OCI-LY7 (cell line): ENCODE data around the gene RSPH9. TPM values are rescaled to one million over a fixed set of nuclear protein-coding genes. Genes with fewer than 3 reads are reported as not detected.

ENCODE experiments used
- BruUV-seq: library from RNA; stranded (reverse); fragments of 400-500 nt; replicated peaks from 2 replicates; lab custom pipeline; 2021; lab: Mats Ljungman, UMichigan
- CTCF ChIA-PET: fragments of 300-600 bp; sonication (Branson Sonifier 250); formaldehyde crosslinking; loops from one replicate; lab custom pipeline; 2022; ENCODE audit warnings: antibody characterized with exemption; ENCODE audit not compliant: unreplicated experiment; lab: Charles Lee
- POLR2A ChIA-PET: fragments of 300-600 bp; sonication (Branson Sonifier 250); formaldehyde crosslinking; loops from one replicate; lab custom pipeline; 2022; ENCODE audit warnings: antibody characterized with exemption; lab: Charles Lee
- DNase-seq: peaks from one replicate; pipeline ENCODE4 v3.0.0-alpha.2; 2015; ENCODE audit warnings: low spot score
- H2AFZ ChIP-seq: fragments of 200-600 bp; sonication (generic), shearing (Covaris generic); 2 replicates; pipeline ENCODE4 v1.6.1; 2014; ENCODE audit warnings: mild to moderate bottlenecking, antibody characterized with exemption, low read length, moderate library complexity
- H3K27ac ChIP-seq: fragments of 200-600 bp; sonication (generic); 2 replicates; pipeline ENCODE4 v1.5.1; 2014; ENCODE audit warnings: mixed run types, low read depth, mild to moderate bottlenecking, moderate library complexity, low read length, inconsistent platforms; ENCODE audit not compliant: poor library complexity, severe bottlenecking
- H3K36me3 ChIP-seq: fragments of 200-600 bp; sonication (generic); 2 replicates; pipeline ENCODE4 v1.6.1; 2014; ENCODE audit warnings: mild to moderate bottlenecking, antibody characterized with exemption, low read length, moderate library complexity, mixed read lengths; ENCODE audit not compliant: insufficient read depth
- H3K4me1 ChIP-seq: fragments of 200-600 bp; sonication (generic); 2 replicates; pipeline ENCODE4 v1.5.1; 2014; ENCODE audit warnings: mild to moderate bottlenecking, low read length; ENCODE audit not compliant: insufficient read depth, poor library complexity, severe bottlenecking
- H3K4me2 ChIP-seq: fragments of 200-600 bp; sonication (generic); 2 replicates; pipeline ENCODE4 v1.6.1; 2014; ENCODE audit warnings: mild to moderate bottlenecking, low read length
- H3K4me3 ChIP-seq: fragments of 200-600 bp; sonication (generic); 2 replicates; pipeline ENCODE4 v1.5.1; 2014; ENCODE audit warnings: mild to moderate bottlenecking, low read depth, low read length; ENCODE audit not compliant: poor library complexity, severe bottlenecking
- H3K79me2 ChIP-seq: fragments of 200-600 bp; sonication (generic); 2 replicates; pipeline ENCODE4 v1.6.1; 2016; ENCODE audit warnings: low read depth, mild to moderate bottlenecking, low read length, moderate library complexity, mixed read lengths; ENCODE audit not compliant: insufficient read depth
- H3K9me2 ChIP-seq: fragments of 200-600 bp; sonication (generic); 2 replicates; pipeline ENCODE4 v1.6.1; 2016; ENCODE audit warnings: mild to moderate bottlenecking, low read length, mixed read lengths; ENCODE audit not compliant: insufficient read depth
- H3K9me3 ChIP-seq: fragments of 200-600 bp; sonication (generic); 2 replicates; pipeline ENCODE4 v1.6.1; 2014; ENCODE audit warnings: mild to moderate bottlenecking, mixed run types, low read length, mixed read lengths
- H4K20me1 ChIP-seq: fragments of 200-600 bp; sonication (generic); 2 replicates; pipeline ENCODE4 v1.6.1; 2014; ENCODE audit warnings: mild to moderate bottlenecking, antibody characterized with exemption, low read length, moderate library complexity, mixed read lengths; ENCODE audit not compliant: insufficient read depth
- EZH2phosphoT487 ChIP-seq: fragments of 200-600 bp; sonication (generic); IDR thresholded peaks from 2 replicates; pipeline ENCODE4 v1.6.1; 2018; ENCODE audit warnings: low read depth, borderline replicate concordance, mild to moderate bottlenecking, mixed run types, antibody characterized with exemption, low read length, moderate library complexity, mixed read lengths
- intact Hi-C: fragments of 100-400 bp; cut with micrococcal nuclease; formaldehyde crosslinking; loops from one replicate; pipeline ENCODE4 v1.10.0; 2022; ENCODE audit not compliant: unreplicated experiment
- total RNA-seq, 2 experiments: library from RNA; depleted of rRNA in 1 of 2; stranded (reverse); fragments of >200 nt in 1 of 2; shearing (Covaris generic) in 1 of 2; gene quantifications; 2 replicates each; pipeline ENCODE4 v1.2.3, GENCODE V29; 2014 to 2022
- TF ChIP-seq, protein P1 (sequence below): fragments of 200-600 bp; sonication (generic); conservative IDR thresholded peaks from 2 replicates; pipeline ENCODE4 v1.5.1; 2014; ENCODE audit warnings: mild to moderate bottlenecking, antibody characterized with exemption, low read length, moderate library complexity, mixed read lengths

RSPH9 gene
- total RNA-seq, 2 experiments from 2014 or later = 0.28 TPM; not detected in 1

DNA sequence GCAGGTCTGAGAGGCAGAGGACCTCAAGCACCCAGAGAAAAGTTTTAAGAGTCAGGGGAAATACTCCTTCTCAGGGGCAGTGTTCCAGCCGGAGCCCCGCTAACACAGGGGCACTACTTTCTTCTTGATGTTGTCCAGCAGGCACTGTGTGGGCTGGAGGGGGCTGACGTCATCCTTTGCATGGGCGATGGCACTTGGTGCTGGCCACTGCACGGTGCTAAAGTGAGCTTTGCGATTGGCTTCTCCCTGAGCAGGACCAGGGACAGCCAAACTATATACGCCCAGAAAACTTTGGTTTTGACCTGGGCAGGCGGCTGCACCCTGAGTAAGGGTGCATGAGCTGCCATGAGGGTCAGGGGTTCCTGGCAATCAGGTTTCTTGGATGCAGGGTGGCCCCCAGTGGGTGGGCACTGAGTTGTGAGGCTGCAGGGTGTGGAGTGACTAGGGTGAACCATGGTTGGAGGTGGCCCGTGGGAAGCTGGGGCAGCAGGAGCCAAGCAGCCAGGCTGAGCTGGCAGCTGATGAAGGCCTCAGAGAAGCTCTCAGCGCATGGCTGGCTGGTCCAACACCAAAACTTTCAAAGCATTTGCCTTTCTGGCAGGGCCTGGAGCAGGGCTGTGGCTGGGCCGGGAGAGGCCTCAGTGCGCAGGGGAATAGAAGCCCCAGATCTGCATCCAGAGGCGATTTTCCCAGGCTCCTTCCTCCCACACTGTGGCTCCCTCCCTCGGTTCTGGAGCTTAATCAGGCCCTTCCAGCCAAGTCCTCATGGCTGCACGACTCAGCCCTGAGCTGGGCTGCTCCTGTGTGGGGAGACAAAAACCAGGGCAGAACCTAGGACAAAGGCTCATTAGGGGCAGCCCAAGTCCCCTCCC lies 24.4 kb downstream of the RSPH9 start:
- Histone ChIP-seq H3K4me3 (no peak overlapping the region), H3K27ac (no peak overlapping the region), H4K20me1 (no peaks in the 10 kb centered on the region), H3K4me1 (peaks cover 10% of the 10 kb centered on the region), H3K4me2 (no peak overlapping the region), H3K9me3 (no peaks in the 10 kb centered on the region), H3K9me2 (no peaks in the 10 kb centered on the region), H3K36me3 (peaks cover 39% of the 10 kb centered on the region), H3K79me2 (no peaks in the 10 kb centered on the region), H2AFZ (no peak overlapping the region)
- CTCF ChIA-PET = interaction anchor here (0.5 to 1.7 kb wide), 6 partner anchors 46 to 160 kb away, joined by 3 to 7 read pairs (median 3); no protein-coding TSS in a partner anchor
- POLR2A ChIA-PET = interaction anchor here (0.9 to 1.0 kb wide), 2 partner anchors 11 to 410 kb away, joined by 3 read pairs; no protein-coding TSS in a partner anchor
- no TSS peak for BruUV-seq
- no peak for DNase-seq
- intact Hi-C loops = loop anchor here (2.0 to 5.0 kb wide), 2 partner anchors 38 to 333 kb away; no protein-coding TSS in a partner anchor
- TF ChIP-seq, protein P1, sequence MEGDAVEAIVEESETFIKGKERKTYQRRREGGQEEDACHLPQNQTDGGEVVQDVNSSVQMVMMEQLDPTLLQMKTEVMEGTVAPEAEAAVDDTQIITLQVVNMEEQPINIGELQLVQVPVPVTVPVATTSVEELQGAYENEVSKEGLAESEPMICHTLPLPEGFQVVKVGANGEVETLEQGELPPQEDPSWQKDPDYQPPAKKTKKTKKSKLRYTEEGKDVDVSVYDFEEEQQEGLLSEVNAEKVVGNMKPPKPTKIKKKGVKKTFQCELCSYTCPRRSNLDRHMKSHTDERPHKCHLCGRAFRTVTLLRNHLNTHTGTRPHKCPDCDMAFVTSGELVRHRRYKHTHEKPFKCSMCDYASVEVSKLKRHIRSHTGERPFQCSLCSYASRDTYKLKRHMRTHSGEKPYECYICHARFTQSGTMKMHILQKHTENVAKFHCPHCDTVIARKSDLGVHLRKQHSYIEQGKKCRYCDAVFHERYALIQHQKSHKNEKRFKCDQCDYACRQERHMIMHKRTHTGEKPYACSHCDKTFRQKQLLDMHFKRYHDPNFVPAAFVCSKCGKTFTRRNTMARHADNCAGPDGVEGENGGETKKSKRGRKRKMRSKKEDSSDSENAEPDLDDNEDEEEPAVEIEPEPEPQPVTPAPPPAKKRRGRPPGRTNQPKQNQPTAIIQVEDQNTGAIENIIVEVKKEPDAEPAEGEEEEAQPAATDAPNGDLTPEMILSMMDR = no peak
- TF ChIP-seq EZH2phosphoT487 = no peak

GRCh38 chr6:43669922-43670622 lies 25.2 kb downstream of the RSPH9 start:
- ChIA-PET CTCF (interaction anchor here (0.7 to 1.0 kb wide), 4 partner anchors 45 to 103 kb away, joined by 3 to 4 read pairs (median 3); no protein-coding TSS in a partner anchor), POLR2A (interaction anchor here (0.8 to 0.9 kb wide), 2 partner anchors 11 to 104 kb away, joined by 3 read pairs; no protein-coding TSS in a partner anchor)
- no TSS peak for BruUV-seq
- Histone ChIP-seq H3K4me3 (no peak overlapping the region), H3K79me2 (no peaks in the 10 kb centered on the region), H4K20me1 (no peaks in the 10 kb centered on the region), H2AFZ (no peak overlapping the region), H3K4me2 (no peak overlapping the region), H3K9me2 (no peaks in the 10 kb centered on the region), H3K4me1 (peaks cover 10% of the 10 kb centered on the region), H3K36me3 (peaks cover 47% of the 10 kb centered on the region), H3K9me3 (no peaks in the 10 kb centered on the region), H3K27ac (no peak overlapping the region)
- TF ChIP-seq, protein P1 = no peak
- no peak for TF ChIP-seq EZH2phosphoT487
- intact Hi-C loops = loop anchor here (2.0 to 5.0 kb wide), 2 partner anchors 37 to 332 kb away; no protein-coding TSS in a partner anchor
- DNase-seq = no peak
